Kidney (tissue), 14 donors: ENCODE data around the gene SAMD4A. TPM values are rescaled to one million over a fixed set of nuclear protein-coding genes. Genes with fewer than 3 reads are reported as not detected.
A peak's percentile ranks its signal among the peaks of the same experiment; 100 is the strongest.

Experiments
- DNase-seq, 5 donors: peaks; one replicate each; pipeline ENCODE4 v3.0.0-alpha.2; 2013 to 2020
- FAIRE-seq: peaks from 2 replicates; lab custom pipeline; 2012; peaks lifted over from hg19 to GRCh38; lab: Jason Lieb, UNC
- H3K27ac ChIP-seq, 2 donors: one replicate each; pipeline ENCODE4 v1.7.0; 2013; ENCODE audit warnings: low read depth in 2 of 2, low read length in 2 of 2, inconsistent platforms in 1 of 2
- H3K27me3 ChIP-seq: one replicate; pipeline ENCODE4 v1.7.1; 2013; ENCODE audit warnings: low read length, inconsistent platforms; ENCODE audit not compliant: control insufficient read depth, insufficient read depth
- H3K36me3 ChIP-seq, 3 donors: one replicate each; pipeline versions ENCODE4 v1.7.0 to v1.7.1; 2013; ENCODE audit warnings: low read length in 3 of 3, control low read depth in 1 of 3, inconsistent platforms in 1 of 3; ENCODE audit not compliant: insufficient read depth in 3 of 3, control insufficient read depth in 2 of 3
- H3K4me1 ChIP-seq, 3 donors: one replicate each; pipeline versions ENCODE4 v1.7.0 to v1.7.1; 2013; ENCODE audit warnings: low read length in 3 of 3, inconsistent platforms in 1 of 3, low read depth in 1 of 3; ENCODE audit not compliant: control insufficient read depth in 2 of 3, insufficient read depth in 2 of 3
- H3K4me3 ChIP-seq, 3 donors: one replicate each; pipeline versions ENCODE4 v1.7.0 to v1.8.1; 2013; ENCODE audit warnings: low read length in 3 of 3, control low read depth in 1 of 3, inconsistent platforms in 1 of 3
- H3K9ac ChIP-seq, 3 donors: one replicate each; pipeline versions ENCODE4 v1.7.0 to v1.7.1; 2013; ENCODE audit warnings: low read length in 3 of 3, control low read depth in 1 of 3, inconsistent platforms in 1 of 3
- H3K9me3 ChIP-seq, 3 donors: one replicate each; pipeline versions ENCODE4 v1.7.0 to v1.7.1; 2013; ENCODE audit warnings: low read length in 3 of 3, control low read depth in 1 of 3, inconsistent platforms in 1 of 3; ENCODE audit not compliant: control insufficient read depth in 2 of 3, insufficient read depth in 1 of 3
- CTCF ChIP-seq: IDR thresholded peaks from 3 replicates; pipeline ENCODE4 v1.5.1; 2012; ENCODE audit warnings: mild to moderate bottlenecking, moderate library complexity, borderline replicate concordance; ENCODE audit not compliant: insufficient read depth; ENCODE audit errors: extremely low read depth
- intact Hi-C: fragments of 100-400 bp; cut with DNase I; formaldehyde crosslinking; loops from one replicate; pipeline ENCODE4 v1.11.1; 2022
- polyA plus RNA-seq: library from polyadenylated mRNA; stranded (reverse); fragments of 350-450 nt; fragmentation: Illumina TruSeq; extraction: RNeasy Lipid Tissue Mini Kit (QIAGEN cat#74804); gene quantifications from one replicate; pipeline ENCODE4 v1.2.3, GENCODE V29; 2014; ENCODE audit warnings: low read depth, low replicate concordance; ENCODE audit not compliant: insufficient read depth
- total RNA-seq: library from RNA; stranded (reverse); fragmentation: NEBNext Ultra II Directional; extraction: Animal tissue kit (Norgen Biotek cat#: 25700); gene quantifications from one replicate; pipeline ENCODE4 v1.2.1, GENCODE V29; 2021
- donor health status: control.
- donor health status: control.
- donor health status: control.
- donor health status: control.
- donor health status: control.
- donor health status: DM: yes; HTN: yes; CAD: no.
- donor health status: Normal renal cell carcinoma (clear cell type).

Gene SAMD4A
- total and polyA plus RNA-seq, 2 donors from 2014 or later: 7.4 to 46.5 TPM

GRCh38 chr14:54840336-54840735 lies 273.4 kb downstream of the SAMD4A start:
- no peak for DNase-seq
- peaks cover 0 to 9% (median 4%) of the 10 kb centered on the region in 3 donors for H3K4me1 ChIP-seq
- H3K36me3 ChIP-seq: no peaks in the 10 kb centered on the region
- H3K9me3 ChIP-seq: no peaks in the 10 kb centered on the region
- H3K9ac ChIP-seq: no peak overlapping the region
- no peak for FAIRE-seq
- intact Hi-C loops: no loop called here
- H3K27ac ChIP-seq: peak overlapping the region; percentile 20 to 48
- TF ChIP-seq CTCF: no peak
- H3K27me3 ChIP-seq: no peaks in the 10 kb centered on the region
- H3K4me3 ChIP-seq: no peak overlapping the region

- Histone ChIP-seq H3K9ac (no peak overlapping the region), H3K4me1 (peaks cover 0 to 9% (median 4%) of the 10 kb centered on the region in 3 donors), H3K27ac (no peak overlapping the region), H3K36me3 (no peaks in the 10 kb centered on the region), H3K4me3 (no peak overlapping the region), H3K9me3 (no peaks in the 10 kb centered on the region), H3K27me3 (no peaks in the 10 kb centered on the region)
- no peak for DNase-seq
- intact Hi-C loops: no loop called here
- no peak for FAIRE-seq
- TF ChIP-seq CTCF: no peak
Observed at GRCh38 chr14:54840798-54841197, 273.9 kb downstream of the SAMD4A start.

Other genes with a start within 250 kb of the SAMD4A start
- 1.2 TPM for gene CDKN3, start 170.1 kb upstream of the SAMD4A start, total RNA-seq
- 2.1 TPM for gene CDKN3, start 170.1 kb upstream of the SAMD4A start, polyA plus RNA-seq
- gene CNIH1, start 125.8 kb upstream of the SAMD4A start, total RNA-seq: 64.8 TPM
- 78.3 TPM for gene CNIH1, start 125.8 kb upstream of the SAMD4A start, polyA plus RNA-seq
- gene GMFB, start 78.1 kb upstream of the SAMD4A start, total RNA-seq: 53.6 TPM
- 22.7 TPM for gene GMFB, start 78.1 kb upstream of the SAMD4A start, polyA plus RNA-seq
- gene CGRRF1, start 57.2 kb upstream of the SAMD4A start, total RNA-seq: 19.6 TPM
- gene CGRRF1, start 57.2 kb upstream of the SAMD4A start, polyA plus RNA-seq: 26.2 TPM